Hepatocyte (in vitro differentiated cells): ENCODE measurements around the gene LRMDA.

Experiments used
- CTCF ChIP-seq: fragments of 200-600 bp; sonication (generic); IDR thresholded peaks from 2 replicates; pipeline ENCODE4 v1.5.1; 2016; ENCODE audit warnings: antibody characterized with exemption, mild to moderate bottlenecking; ENCODE audit not compliant: poor library complexity
- EZH2phosphoT487 ChIP-seq: fragments of 200-600 bp; sonication (generic); IDR thresholded peaks from one replicate; pipeline ENCODE4 v1.6.1; 2018; ENCODE audit warnings: antibody characterized with exemption, mild to moderate bottlenecking, low read depth, moderate library complexity; ENCODE audit not compliant: unreplicated experiment, severe bottlenecking

GRCh38 chr10:76558996-76559891 lies 1127.8 kb downstream of the LRMDA start:
- no peak for TF ChIP-seq CTCF
- TF ChIP-seq EZH2phosphoT487 = no peak
